ENCODE results near the gene PCF11. TPM values are rescaled to one million over a fixed set of nuclear protein-coding genes. Genes with fewer than 3 reads are reported as not detected.

The PCF11 gene
- total RNA-seq, 2 donors from 2014 or later = 53.4 to 74.2 TPM

GRCh38 chr11:83168756-83169155 is 11.8 kb downstream of the PCF11 start:
- WGBS, 2 donors = 95 to 97% methylated on average over 5 of the region's 5 CpGs
- no peak overlapping the region for H3K27ac ChIP-seq

DNA sequence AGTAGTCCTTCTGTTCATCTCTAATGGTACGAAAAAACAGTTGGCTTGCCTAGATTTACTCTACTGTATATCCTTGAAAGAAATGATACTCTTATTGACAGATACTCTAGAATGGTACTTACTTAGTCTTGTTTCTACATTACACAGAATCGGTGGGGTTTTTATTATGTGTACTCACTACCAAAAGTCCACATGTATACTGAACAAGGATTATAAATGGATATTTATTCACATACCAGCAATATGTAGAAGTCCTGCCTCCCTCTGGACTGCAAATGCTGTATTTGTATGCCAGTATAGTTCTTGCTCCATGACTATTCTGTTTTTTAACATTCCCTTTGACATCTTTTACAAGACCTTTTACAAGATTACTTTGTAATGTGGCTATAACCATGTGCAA is 13.9 kb downstream of the PCF11 start:
- TF ChIP-seq POLR2A (IDR thresholded peaks at IDR 0.05) (no peak), CTCF (IDR thresholded peaks at IDR 0.05) (no peak)
- no peak for ATAC-seq
- Histone ChIP-seq H3K4me3 (no peak overlapping the region), H3K36me3 (replicated peaks in 1 of 2; ENCODE audit: insufficient read depth in 1 of 2, low read depth in 2 of 2) (peaks cover 6 to 18% of the 10 kb centered on the region in 2 donors), H3K9me3 (no peaks in the 10 kb centered on the region), H3K4me1 (peaks cover 69% of the 10 kb centered on the region), H3K27ac (no peak overlapping the region), H3K27me3 (no peaks in the 10 kb centered on the region)
- 23 to 33% methylated on average over 2 of the region's 2 CpGs for WGBS, 2 donors
- intact Hi-C loops (cut with DNase I) = no loop called here
- DNase-seq = no peak

More at GRCh38 chr11:83168756-83169155, 11.8 kb downstream of the PCF11 start:
- no peak for TF ChIP-seq POLR2A (IDR thresholded peaks at IDR 0.05)
- no peak for TF ChIP-seq CTCF (IDR thresholded peaks at IDR 0.05)
- Histone ChIP-seq H3K4me1 (peaks cover 48% of the 10 kb centered on the region), H3K4me3 (no peak overlapping the region), H3K36me3 (replicated peaks in 1 of 2; ENCODE audit: insufficient read depth in 1 of 2, low read depth in 2 of 2) (peaks cover 6 to 24% of the 10 kb centered on the region in 2 donors), H3K9me3 (no peaks in the 10 kb centered on the region), H3K27me3 (no peaks in the 10 kb centered on the region)
- DNase-seq = no peak
- peak; percentile 30 for ATAC-seq
- intact Hi-C loops (cut with DNase I) = loop anchor here (10.0 kb wide), 1 partner anchor 84 kb away; no protein-coding TSS in a partner anchor

GRCh38 chr11:83172551-83172950 is 15.6 kb downstream of the PCF11 start:
- TF ChIP-seq POLR2A (IDR thresholded peaks at IDR 0.05) (no peak), CTCF (IDR thresholded peaks at IDR 0.05) (no peak)
- Histone ChIP-seq H3K9me3 (no peaks in the 10 kb centered on the region), H3K27ac (no peak overlapping the region), H3K4me3 (no peak overlapping the region), H3K4me1 (peaks cover 74% of the 10 kb centered on the region), H3K27me3 (no peaks in the 10 kb centered on the region), H3K36me3 (replicated peaks in 1 of 2; ENCODE audit: insufficient read depth in 1 of 2, low read depth in 2 of 2) (peaks cover 6 to 11% of the 10 kb centered on the region in 2 donors)
- DNase-seq (no peak), ATAC-seq (no peak)
- intact Hi-C loops (cut with DNase I) = no loop called here
- 85 to 95% methylated on average over 4 of the region's 4 CpGs for WGBS, 2 donors

- Histone ChIP-seq H3K4me3 (no peak overlapping the region), H3K36me3 (replicated peaks in 1 of 2; ENCODE audit: insufficient read depth in 1 of 2, low read depth in 2 of 2) (peaks cover 0 to 8% of the 10 kb centered on the region in 2 donors), H3K27me3 (no peaks in the 10 kb centered on the region), H3K4me1 (peaks cover 69% of the 10 kb centered on the region), H3K9me3 (no peaks in the 10 kb centered on the region), H3K27ac (no peak overlapping the region)
- no peak for TF ChIP-seq CTCF (IDR thresholded peaks at IDR 0.05)
- no peak for TF ChIP-seq POLR2A (IDR thresholded peaks at IDR 0.05)
- ATAC-seq (no peak), DNase-seq (no peak)
- intact Hi-C loops (cut with DNase I) = no loop called here
Observed at GRCh38 chr11:83174008-83174407, 17.1 kb downstream of the PCF11 start.

DNA sequence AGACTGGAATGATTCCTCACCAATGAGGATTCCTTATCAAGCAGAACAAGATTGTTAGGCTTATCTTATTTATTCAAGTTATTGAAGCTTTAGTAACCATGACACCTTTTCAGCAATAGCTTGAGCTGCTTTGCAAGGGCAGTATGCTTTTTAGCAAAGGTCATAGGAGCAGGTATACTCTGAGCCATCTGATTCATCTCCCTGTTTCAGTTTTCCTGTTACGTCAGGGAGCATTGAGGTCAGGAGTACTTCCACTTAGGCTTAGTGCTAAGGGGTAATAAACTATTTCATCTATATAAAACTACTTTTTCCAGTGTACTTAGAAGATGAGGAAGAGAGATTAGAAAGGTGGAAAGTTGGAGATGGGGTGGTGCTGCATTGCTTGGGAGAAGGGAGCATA is 18.9 kb downstream of the PCF11 start:
- Histone ChIP-seq H3K4me3 (no peak overlapping the region), H3K27me3 (no peaks in the 10 kb centered on the region), H3K9me3 (no peaks in the 10 kb centered on the region), H3K36me3 (replicated peaks in 1 of 2; ENCODE audit: insufficient read depth in 1 of 2, low read depth in 2 of 2) (peaks cover 5 to 20% of the 10 kb centered on the region in 2 donors), H3K27ac (no peak overlapping the region), H3K4me1 (peaks cover 51% of the 10 kb centered on the region)
- intact Hi-C loops (cut with DNase I) = no loop called here
- no peak for DNase-seq
- peak; percentile 40 for ATAC-seq
- WGBS, 2 donors = 74 to 76% methylated on average over 1 of the region's 1 CpG
- TF ChIP-seq CTCF (IDR thresholded peaks at IDR 0.05) (no peak), POLR2A (IDR thresholded peaks at IDR 0.05) (no peak)
